WTC11 (cell line): ENCODE data around the gene FOXL2NB. TPM values are rescaled to one million over a fixed set of nuclear protein-coding genes. Genes with fewer than 3 reads are reported as not detected.

Experiments
- AR ChIP-seq: fragments of 250-450 bp; sonication (Bioruptor Pico); IDR thresholded peaks from 2 replicates; pipeline ENCODE4 v1.9.0; 2021; ENCODE audit warnings: mild to moderate bottlenecking
- ATF3 ChIP-seq: sonication (generic); formaldehyde crosslinking; conservative IDR thresholded peaks from 2 replicates; pipeline ENCODE4 v1.8.1; 2022; ENCODE audit warnings: mild to moderate bottlenecking, missing genetic modification reagents
- CREM ChIP-seq: sonication (generic); formaldehyde crosslinking; IDR thresholded peaks from 2 replicates; pipeline ENCODE4 v1.8.1; 2022; ENCODE audit warnings: mild to moderate bottlenecking, missing genetic modification reagents, moderate library complexity
- E2F4 ChIP-seq: sonication (generic); formaldehyde crosslinking; IDR thresholded peaks from 2 replicates; pipeline ENCODE4 v1.8.1; 2022; ENCODE audit warnings: low read depth, mild to moderate bottlenecking, moderate library complexity, missing genetic modification reagents, borderline replicate concordance
- EMX1 ChIP-seq: fragments of 250-450 bp; sonication (Bioruptor Pico); IDR thresholded peaks from 2 replicates; pipeline ENCODE4 v1.8.0; 2021; ENCODE audit warnings: mild to moderate bottlenecking
- GTF2I ChIP-seq: fragments of 250-450 bp; sonication (Bioruptor Pico); conservative IDR thresholded peaks from 2 replicates; pipeline ENCODE4 v1.4.0; 2021; ENCODE audit warnings: mild to moderate bottlenecking
- JUN ChIP-seq: sonication (generic); formaldehyde crosslinking; IDR thresholded peaks from 2 replicates; pipeline ENCODE4 v1.8.0; 2023; ENCODE audit warnings: mild to moderate bottlenecking, missing genetic modification reagents
- KAT7 ChIP-seq: sonication (generic); formaldehyde crosslinking; IDR thresholded peaks from 2 replicates; pipeline ENCODE4 v1.8.1; 2023; ENCODE audit warnings: missing genetic modification reagents, mild to moderate bottlenecking, borderline replicate concordance
- MYBL2 ChIP-seq: sonication (generic); formaldehyde crosslinking; IDR thresholded peaks from 2 replicates; pipeline ENCODE4 v1.8.1; 2023; ENCODE audit warnings: mild to moderate bottlenecking, moderate library complexity, missing genetic modification reagents
- NFE2L1 ChIP-seq: sonication (generic); formaldehyde crosslinking; IDR thresholded peaks from 2 replicates; pipeline ENCODE4 v1.8.1; 2023; ENCODE audit warnings: missing genetic modification reagents
- SMAD4 ChIP-seq: sonication (generic); formaldehyde crosslinking; IDR thresholded peaks from 2 replicates; pipeline ENCODE4 v1.8.0; 2022; ENCODE audit warnings: mild to moderate bottlenecking, missing genetic modification reagents
- SP1 ChIP-seq: sonication (generic); formaldehyde crosslinking; conservative IDR thresholded peaks from 2 replicates; pipeline ENCODE4 v1.8.1; 2022; ENCODE audit warnings: missing genetic modification reagents
- TCF7 ChIP-seq: sonication (generic); formaldehyde crosslinking; IDR thresholded peaks from 2 replicates; pipeline ENCODE4 v1.8.0; 2022; ENCODE audit warnings: mild to moderate bottlenecking, low read depth, missing genetic modification reagents, moderate library complexity
- USF1 ChIP-seq: sonication (generic); formaldehyde crosslinking; IDR thresholded peaks from 2 replicates; pipeline ENCODE4 v1.8.0; 2022; ENCODE audit warnings: mild to moderate bottlenecking, missing genetic modification reagents
- ZNF121 ChIP-seq: sonication (generic); formaldehyde crosslinking; IDR thresholded peaks from 2 replicates; pipeline ENCODE4 v1.8.0; 2023; ENCODE audit warnings: missing genetic modification reagents
- ZNF263 ChIP-seq: sonication (generic); formaldehyde crosslinking; IDR thresholded peaks from 2 replicates; pipeline ENCODE4 v1.8.1; 2022; ENCODE audit warnings: low read depth, mild to moderate bottlenecking, moderate library complexity, missing genetic modification reagents
- ZNF317 ChIP-seq: sonication (generic); formaldehyde crosslinking; IDR thresholded peaks from 2 replicates; pipeline ENCODE4 v1.8.1; 2023; ENCODE audit warnings: low read depth, mild to moderate bottlenecking, moderate library complexity, missing genetic modification reagents, borderline replicate concordance
- total RNA-seq: library from RNA; stranded (reverse); gene quantifications from 3 replicates; pipeline ENCODE4 v1.2.3, GENCODE V29; 2021
- TF ChIP-seq, protein P1 (sequence below): sonication (generic); formaldehyde crosslinking; IDR thresholded peaks from 2 replicates; pipeline ENCODE4 v1.8.0; 2023; ENCODE audit warnings: missing genetic modification reagents, mild to moderate bottlenecking, borderline replicate concordance
- TF ChIP-seq, protein P2 (sequence below): sonication (generic); formaldehyde crosslinking; conservative IDR thresholded peaks from 2 replicates; pipeline ENCODE4 v1.8.1; 2023; ENCODE audit warnings: mild to moderate bottlenecking, low read depth, missing genetic modification reagents, moderate library complexity
- TF ChIP-seq, protein P3 (sequence below): sonication (generic); formaldehyde crosslinking; IDR thresholded peaks from 2 replicates; pipeline ENCODE4 v1.8.1; 2023; ENCODE audit warnings: mild to moderate bottlenecking, missing genetic modification reagents
- TF ChIP-seq, protein P4 (sequence below): sonication (generic); formaldehyde crosslinking; IDR thresholded peaks from 2 replicates; pipeline ENCODE4 v1.8.0; 2022; ENCODE audit warnings: mild to moderate bottlenecking, missing genetic modification reagents

Gene FOXL2NB
- total RNA-seq, 1 experiment from 2014 or later, result 5.1 TPM

- TF ChIP-seq, protein P1, sequence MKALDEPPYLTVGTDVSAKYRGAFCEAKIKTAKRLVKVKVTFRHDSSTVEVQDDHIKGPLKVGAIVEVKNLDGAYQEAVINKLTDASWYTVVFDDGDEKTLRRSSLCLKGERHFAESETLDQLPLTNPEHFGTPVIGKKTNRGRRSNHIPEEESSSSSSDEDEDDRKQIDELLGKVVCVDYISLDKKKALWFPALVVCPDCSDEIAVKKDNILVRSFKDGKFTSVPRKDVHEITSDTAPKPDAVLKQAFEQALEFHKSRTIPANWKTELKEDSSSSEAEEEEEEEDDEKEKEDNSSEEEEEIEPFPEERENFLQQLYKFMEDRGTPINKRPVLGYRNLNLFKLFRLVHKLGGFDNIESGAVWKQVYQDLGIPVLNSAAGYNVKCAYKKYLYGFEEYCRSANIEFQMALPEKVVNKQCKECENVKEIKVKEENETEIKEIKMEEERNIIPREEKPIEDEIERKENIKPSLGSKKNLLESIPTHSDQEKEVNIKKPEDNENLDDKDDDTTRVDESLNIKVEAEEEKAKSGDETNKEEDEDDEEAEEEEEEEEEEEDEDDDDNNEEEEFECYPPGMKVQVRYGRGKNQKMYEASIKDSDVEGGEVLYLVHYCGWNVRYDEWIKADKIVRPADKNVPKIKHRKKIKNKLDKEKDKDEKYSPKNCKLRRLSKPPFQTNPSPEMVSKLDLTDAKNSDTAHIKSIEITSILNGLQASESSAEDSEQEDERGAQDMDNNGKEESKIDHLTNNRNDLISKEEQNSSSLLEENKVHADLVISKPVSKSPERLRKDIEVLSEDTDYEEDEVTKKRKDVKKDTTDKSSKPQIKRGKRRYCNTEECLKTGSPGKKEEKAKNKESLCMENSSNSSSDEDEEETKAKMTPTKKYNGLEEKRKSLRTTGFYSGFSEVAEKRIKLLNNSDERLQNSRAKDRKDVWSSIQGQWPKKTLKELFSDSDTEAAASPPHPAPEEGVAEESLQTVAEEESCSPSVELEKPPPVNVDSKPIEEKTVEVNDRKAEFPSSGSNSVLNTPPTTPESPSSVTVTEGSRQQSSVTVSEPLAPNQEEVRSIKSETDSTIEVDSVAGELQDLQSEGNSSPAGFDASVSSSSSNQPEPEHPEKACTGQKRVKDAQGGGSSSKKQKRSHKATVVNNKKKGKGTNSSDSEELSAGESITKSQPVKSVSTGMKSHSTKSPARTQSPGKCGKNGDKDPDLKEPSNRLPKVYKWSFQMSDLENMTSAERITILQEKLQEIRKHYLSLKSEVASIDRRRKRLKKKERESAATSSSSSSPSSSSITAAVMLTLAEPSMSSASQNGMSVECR (CRISPR knock-in tag), result peak; percentile 97
- TF ChIP-seq AR (no peak), SP1 (CRISPR knock-in tag) (peak; percentile 55), ATF3 (peak; percentile 61; the same call in 1 of the 2 replicates), ZNF263 (CRISPR knock-in tag) (no peak), MYBL2 (CRISPR knock-in tag) (peak; percentile 59; the same call in 1 of the 2 replicates), CREM (CRISPR knock-in tag) (no peak; the same call in 1 of the 2 replicates), GTF2I (CRISPR knock-in tag) (no peak), KAT7 (CRISPR knock-in tag) (peak; percentile 75; the same call in 1 of the 2 replicates), NFE2L1 (CRISPR knock-in tag) (peak; percentile 89; the same call in 1 of the 2 replicates), ZNF121 (CRISPR knock-in tag) (peak; percentile 32; the same call in 1 of the 2 replicates), TCF7 (CRISPR knock-in tag) (0 out of 2 replicates have a peak, but pooled peaks have one; percentile 28), SMAD4 (CRISPR knock-in tag) (peak; percentile 92), USF1 (CRISPR knock-in tag) (peak; percentile 78), JUN (CRISPR knock-in tag) (peak; percentile 95), E2F4 (CRISPR knock-in tag) (peak; percentile 61; the same call in 1 of the 2 replicates), ZNF317 (CRISPR knock-in tag) (peak; percentile 45; the same call in 1 of the 2 replicates), EMX1 (CRISPR knock-in tag) (no peak)
- TF ChIP-seq, protein P2, sequence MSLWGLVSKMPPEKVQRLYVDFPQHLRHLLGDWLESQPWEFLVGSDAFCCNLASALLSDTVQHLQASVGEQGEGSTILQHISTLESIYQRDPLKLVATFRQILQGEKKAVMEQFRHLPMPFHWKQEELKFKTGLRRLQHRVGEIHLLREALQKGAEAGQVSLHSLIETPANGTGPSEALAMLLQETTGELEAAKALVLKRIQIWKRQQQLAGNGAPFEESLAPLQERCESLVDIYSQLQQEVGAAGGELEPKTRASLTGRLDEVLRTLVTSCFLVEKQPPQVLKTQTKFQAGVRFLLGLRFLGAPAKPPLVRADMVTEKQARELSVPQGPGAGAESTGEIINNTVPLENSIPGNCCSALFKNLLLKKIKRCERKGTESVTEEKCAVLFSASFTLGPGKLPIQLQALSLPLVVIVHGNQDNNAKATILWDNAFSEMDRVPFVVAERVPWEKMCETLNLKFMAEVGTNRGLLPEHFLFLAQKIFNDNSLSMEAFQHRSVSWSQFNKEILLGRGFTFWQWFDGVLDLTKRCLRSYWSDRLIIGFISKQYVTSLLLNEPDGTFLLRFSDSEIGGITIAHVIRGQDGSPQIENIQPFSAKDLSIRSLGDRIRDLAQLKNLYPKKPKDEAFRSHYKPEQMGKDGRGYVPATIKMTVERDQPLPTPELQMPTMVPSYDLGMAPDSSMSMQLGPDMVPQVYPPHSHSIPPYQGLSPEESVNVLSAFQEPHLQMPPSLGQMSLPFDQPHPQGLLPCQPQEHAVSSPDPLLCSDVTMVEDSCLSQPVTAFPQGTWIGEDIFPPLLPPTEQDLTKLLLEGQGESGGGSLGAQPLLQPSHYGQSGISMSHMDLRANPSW (CRISPR knock-in tag), result no peak
- TF ChIP-seq, protein P3, sequence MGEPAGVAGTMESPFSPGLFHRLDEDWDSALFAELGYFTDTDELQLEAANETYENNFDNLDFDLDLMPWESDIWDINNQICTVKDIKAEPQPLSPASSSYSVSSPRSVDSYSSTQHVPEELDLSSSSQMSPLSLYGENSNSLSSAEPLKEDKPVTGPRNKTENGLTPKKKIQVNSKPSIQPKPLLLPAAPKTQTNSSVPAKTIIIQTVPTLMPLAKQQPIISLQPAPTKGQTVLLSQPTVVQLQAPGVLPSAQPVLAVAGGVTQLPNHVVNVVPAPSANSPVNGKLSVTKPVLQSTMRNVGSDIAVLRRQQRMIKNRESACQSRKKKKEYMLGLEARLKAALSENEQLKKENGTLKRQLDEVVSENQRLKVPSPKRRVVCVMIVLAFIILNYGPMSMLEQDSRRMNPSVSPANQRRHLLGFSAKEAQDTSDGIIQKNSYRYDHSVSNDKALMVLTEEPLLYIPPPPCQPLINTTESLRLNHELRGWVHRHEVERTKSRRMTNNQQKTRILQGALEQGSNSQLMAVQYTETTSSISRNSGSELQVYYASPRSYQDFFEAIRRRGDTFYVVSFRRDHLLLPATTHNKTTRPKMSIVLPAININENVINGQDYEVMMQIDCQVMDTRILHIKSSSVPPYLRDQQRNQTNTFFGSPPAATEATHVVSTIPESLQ (CRISPR knock-in tag), result 0 out of 2 replicates have a peak, but pooled peaks have one; percentile 70
- TF ChIP-seq, protein P4, sequence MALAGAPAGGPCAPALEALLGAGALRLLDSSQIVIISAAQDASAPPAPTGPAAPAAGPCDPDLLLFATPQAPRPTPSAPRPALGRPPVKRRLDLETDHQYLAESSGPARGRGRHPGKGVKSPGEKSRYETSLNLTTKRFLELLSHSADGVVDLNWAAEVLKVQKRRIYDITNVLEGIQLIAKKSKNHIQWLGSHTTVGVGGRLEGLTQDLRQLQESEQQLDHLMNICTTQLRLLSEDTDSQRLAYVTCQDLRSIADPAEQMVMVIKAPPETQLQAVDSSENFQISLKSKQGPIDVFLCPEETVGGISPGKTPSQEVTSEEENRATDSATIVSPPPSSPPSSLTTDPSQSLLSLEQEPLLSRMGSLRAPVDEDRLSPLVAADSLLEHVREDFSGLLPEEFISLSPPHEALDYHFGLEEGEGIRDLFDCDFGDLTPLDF (CRISPR knock-in tag), result peak; percentile 86; the same call in 1 of the 2 replicates
Measured at GRCh38 chr3:138944929-138945708, 1.9 kb upstream of the FOXL2NB start (continued).
